Measurements from ENCODE around the gene CEP41.
"Not testable (repeated sequence)": the region's sequence is repeated elsewhere in the genome, so short reads cannot be mapped to it uniquely, and the experiment has no call there.

CEP41 gene

DNA sequence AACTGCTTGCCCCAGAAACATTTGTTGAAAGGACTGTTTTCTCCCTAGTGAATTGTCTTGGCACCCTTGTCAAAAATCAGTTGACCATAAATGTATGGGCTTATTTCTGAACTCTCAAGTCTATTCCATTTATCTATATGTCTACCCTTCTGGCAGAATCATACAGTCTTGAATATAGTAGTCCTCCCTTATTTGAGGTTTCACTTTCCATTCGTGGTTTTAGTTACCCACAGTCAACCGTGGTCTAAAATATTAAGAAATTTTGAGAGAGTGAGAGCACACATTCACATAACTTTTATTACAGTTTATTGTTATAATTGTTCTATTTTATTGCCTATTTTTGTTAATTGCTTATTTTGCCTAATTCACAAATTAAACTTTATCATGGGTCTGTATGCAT lies 17.4 kb upstream of the CEP41 start:
- peak in 1 of 2 donors; percentile 72 for DNase-seq

DNA sequence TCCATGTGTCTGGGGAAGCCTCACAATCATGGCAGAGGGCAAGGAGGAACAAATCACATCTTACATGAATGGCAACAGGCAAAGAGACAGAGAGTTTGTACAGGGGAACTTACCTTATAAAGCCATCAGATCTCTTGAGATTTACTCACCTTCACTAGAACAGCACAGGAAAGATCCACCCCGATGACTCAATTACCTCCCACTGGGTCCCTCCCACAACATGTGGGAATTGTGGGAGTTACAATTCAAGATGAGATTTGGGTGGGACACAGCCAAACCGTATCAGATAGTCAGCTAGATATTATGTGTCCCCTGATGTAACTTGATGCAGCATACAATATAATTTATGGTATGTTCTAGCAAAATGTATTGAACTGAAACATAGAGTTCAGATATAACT lies 14.1 kb upstream of the CEP41 start:
- DNase-seq = no peak

DNA sequence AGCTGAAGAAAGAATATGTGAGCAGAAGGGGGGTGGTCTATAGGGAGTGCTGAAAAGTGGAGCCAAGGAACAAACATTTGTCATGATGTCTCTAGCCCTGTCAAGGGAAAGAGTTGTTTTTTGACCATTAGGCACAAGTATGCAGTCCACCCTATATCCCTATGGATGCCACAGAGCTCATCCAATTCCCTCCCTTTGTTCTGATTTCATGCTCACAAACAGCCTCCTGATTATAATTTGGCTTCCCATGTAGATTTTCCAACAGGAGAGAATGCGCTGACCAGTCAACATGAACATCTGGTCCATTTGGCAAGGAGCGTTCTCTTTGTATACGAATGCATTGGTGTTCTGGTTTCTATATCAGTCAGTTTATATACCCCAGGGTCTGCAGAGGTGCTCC lies 12.1 kb upstream of the CEP41 start:
- DNase-seq = no peak

DNA sequence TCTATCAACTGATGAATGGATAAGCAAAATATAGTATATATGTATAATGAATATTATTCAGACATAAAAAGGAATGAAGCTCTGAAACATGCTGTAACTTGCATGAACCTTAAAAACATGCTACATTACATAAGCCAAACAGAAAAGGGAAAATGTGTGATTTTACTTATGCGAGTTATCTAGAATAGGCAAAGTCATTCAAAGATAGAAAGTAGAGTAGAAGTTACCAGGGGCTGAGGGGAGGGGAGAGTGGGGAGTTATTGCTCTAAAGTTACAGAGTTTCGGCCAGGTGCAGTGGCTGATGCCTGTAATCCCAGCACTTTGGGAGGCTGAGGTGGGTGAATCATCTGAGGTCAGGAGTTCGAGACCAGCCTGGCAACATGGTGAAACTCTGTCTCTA lies 10.5 kb upstream of the CEP41 start:
- DNase-seq = not testable (repeated sequence)

DNA sequence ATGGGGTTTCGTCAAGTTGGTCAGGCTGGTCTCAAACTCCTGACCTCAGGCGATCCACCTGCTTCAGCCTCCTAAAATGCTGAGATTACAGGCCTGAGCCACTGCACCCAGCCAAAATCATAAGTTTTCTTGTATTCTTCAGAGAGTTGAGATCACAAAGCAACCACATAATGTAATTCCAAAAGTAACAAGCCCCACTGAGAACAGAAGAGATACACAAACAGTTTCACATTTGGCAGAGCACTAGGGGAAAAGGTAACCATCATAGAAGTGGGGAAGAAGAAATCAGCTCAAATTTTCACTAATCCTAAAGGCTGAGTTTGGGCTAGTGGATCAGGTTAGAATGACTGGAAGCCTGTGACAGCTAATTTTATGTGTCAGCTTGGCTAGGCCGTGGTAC lies 5.4 kb upstream of the CEP41 start:
- DNase-seq = no peak

DNA sequence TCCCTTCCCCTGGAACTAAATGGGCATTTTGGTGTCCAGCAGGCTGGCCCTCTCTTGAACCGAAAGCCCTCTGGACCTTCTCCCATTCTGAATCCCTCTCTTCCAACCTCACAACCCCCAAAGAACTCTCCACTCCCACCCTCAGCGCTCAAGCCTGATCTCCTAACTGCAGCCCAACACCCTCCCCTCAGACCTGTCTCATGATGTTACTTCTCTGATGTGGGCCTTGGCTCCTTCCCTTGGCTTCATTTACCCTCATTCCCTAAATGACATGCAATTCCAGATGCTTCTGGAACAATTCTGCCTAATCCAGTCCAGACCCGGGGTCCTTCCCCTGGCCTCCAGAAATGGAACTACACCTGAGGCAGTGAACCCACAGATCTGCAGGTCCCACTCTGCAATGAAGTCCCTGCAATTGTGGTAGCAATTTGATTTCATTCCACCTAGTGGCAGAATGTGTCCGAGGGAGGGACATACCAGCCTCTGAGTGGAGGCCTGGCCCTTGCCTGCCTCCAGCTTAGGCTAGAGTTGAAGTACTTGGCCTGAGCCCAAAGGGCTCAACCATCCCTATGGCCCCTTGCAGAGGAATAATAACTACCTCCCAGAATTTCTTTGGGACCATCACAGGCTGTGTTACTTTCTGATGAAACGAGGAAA lies 4.1 kb upstream of the CEP41 start:
- no peak for DNase-seq

DNA sequence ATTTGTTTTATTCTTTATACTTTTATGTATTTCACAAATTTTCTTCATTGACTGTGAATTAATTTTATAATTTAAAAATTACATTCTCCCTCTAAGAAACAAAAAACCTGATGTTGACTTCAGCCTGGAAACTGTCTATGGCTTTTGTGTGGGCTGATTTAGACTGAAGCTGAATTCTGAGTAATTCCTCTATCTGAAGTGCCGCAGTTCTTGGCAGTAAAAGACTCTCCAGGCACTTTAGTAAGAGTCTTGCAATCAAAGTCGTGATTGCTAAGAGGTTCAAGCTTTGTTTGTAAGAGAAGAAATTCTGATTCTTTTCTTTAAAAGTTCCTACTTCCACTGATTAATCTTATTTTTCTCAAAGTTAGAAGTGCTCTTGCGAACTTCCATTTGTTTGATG lies 3.4 kb upstream of the CEP41 start:
- no peak for DNase-seq

DNA sequence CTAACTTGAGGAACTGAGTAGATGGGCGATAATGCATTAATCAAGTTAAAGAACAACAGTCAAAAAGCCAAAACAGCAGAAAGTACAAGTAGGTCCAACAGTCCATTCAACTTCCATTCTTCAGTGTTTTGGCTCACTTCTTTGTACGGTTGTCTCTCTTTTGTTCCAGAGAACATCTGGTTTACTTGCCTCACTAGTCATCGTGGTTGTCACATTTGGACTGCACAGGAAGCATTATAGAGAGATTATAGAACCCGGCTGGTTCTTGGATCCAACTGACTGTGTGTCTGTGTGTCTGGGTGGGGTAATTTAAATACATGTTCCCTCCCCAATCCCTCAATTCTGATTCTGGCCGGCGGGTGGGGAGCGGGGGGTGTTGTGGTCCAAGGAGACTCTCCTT lies 1.8 kb upstream of the CEP41 start:
- DNase-seq = no peak

DNA sequence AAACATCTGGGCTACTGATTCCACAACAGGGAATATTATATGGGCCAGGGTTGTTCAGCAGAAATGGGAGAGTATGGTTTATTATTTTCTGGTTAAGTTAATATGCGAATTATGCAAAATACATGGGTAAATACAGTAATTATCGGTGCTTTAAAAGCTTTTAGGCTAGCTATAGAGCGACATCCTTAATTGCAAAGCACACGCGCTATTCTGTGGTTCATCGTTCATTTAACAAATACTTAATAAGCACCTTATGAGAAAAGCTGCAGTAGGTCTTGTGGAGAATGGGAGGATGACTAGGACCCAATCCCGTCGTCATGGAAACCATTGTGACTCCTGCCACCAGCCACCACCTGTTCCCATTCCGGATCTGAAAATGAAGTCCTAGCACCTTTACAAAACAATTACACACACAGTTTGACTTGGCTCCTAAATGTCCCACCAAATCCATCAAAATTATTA lies 623 bp upstream of the CEP41 start:
- DNase-seq = no peak

DNA sequence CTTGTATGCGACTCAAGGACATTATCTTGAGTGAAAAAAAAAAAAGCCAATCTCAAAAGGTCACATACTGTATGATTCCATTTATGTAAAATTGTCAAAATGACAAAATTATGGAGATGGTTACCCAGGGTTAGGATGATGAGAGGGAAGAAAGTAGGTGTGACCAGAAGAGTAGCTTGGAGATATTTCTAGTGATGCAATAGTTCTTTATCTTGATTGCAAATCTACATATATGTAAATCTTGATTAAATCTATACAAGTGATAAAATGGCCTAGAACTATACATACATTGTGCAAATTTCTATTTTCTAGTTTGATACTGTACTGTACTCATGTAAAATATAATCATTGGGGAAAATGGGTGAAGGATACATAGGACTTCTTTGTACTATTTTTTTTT lies 4.6 kb downstream of the CEP41 start:
- no peak for DNase-seq

DNA sequence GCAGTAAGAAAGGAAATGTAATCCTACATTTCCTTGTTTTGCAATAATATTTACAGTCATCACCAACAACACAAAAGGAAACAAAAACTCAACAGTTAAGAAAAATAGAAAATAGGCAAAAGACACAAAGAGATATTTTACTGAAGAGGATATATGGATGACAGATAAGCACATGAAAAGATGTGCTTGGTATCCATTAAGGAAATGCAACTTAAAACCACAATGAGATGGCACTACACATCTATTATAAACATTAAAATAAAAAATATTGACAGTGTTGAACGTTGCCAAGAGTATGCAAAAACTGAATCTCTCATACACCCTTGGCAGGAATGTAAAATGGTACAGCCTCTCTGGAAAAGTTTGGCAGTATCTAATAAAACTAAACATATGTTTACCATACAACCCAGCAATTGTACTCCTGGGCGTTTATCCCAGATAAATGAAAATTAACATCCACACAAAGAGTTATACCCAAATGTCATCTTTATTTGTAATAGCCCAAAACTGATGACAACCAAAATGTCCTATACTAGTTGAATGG lies 5.4 kb downstream of the CEP41 start:
- no peak for DNase-seq

DNA sequence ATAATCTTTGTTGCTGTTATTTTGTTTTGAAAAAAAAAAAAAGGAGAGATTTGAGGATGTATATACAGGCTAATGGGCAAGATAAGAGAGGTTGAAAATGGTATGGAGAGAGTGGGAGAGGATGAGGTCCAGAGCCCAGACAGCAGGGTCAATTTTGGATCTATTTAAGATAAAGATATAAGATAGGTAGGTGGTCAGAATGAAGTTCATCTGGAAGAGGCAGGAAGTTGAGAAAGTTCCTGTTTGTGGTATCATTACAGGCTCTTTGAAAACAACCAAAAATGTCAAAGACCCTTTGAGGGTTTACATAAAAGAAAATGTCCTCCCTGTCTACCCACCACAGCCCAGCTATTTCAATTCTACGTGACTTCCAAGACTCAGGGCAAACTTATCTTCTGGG lies 7.5 kb downstream of the CEP41 start:
- peak in 1 of 2 donors; percentile 16 for DNase-seq

DNA sequence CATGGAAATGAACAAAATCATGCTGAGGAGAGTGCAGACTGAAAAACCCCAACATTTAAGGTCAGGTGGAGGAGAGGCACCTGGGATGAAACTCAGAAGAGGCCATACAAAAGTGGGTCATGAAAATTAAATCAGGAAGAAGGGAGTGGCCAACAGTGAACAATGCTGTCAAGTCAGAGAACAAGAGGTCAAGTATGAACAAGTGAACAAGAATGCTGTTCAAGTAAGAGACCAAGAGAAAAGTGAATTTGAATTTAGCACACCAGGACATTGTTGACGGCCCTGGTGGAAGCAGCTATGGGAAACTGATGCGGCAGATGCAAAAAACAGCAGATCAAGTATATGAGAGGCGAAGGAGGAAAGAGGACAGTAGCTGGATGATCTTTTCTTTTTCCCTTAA lies 7.9 kb downstream of the CEP41 start:
- DNase-seq = no peak

DNA sequence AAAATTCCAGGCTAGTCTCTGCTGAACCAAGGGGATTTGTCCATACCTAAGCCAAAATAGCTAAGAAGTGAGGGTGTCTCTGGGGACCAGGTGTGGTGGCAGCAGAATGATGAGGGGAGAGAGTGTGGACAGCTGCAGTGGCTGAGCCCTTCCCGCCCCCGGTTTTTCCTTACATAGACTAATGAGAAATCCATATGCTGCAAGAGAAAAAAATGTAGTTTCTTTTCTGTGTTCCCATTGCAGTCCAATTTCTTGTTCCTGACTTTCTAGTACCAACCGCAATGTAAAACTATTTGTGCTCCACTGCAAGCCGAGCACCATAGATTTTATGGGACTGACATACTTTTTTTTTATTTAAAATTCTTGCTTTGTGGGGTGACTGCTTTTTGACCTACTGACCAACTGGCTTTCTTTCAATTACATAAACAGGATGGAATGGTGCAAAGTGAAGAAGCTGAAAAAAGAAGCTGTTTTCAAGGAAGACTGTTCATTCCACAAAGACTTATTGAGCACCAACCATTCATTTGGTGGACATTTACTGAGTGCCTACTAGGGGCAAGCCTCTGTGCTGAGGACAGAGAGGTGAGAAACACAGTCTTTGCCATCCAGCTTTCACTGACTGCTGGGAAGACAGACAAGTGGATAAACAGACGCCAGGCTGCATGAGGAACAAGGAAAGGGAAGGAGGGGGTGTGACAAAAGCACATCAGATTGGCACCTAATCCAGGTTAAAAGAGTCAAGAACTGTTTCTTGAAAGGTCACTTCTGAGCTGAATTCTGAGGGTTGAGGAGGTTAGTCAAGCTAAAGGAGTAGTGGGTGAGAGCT lies 9.8 kb downstream of the CEP41 start:
- no peak for DNase-seq

DNA sequence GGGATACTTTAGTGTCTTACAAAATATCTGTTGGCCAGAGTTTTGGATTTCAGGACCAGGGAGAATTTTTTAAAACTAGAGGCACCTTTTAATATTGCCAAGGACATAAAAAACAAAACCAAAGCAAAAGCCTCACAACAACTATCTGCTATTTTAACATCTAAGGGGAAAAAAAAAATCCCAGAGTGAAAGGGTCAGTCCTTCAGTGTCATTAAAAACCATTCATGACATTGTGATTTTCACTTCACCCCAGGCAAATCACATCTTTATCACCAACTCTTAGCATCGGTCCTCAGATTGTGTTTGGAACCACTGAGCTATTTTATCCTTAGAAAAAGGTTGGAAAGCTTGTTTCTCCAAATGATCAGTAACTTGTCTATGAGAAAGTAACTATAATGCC lies 10.7 kb downstream of the CEP41 start:
- no peak for DNase-seq

DNA sequence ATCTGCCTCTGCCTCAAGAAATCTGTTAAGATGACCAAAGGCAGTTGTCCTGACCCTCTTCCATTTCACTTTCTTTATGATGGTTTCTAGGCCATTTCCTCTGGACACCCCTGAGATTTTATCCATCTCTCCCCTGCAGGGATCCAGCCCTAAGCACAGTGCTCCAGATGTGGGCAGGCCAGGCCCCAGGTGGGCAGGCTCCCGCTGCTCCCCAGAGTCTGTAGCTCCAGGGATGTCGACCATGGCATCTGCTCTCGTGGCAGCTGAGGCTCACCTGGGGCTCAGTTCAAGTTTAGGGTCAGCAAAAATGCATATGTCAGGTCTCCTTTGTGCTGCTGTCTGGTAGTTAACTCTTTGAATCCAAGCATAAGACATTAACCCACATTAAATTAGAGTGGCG lies 11.8 kb downstream of the CEP41 start:
- DNase-seq = no peak

DNA sequence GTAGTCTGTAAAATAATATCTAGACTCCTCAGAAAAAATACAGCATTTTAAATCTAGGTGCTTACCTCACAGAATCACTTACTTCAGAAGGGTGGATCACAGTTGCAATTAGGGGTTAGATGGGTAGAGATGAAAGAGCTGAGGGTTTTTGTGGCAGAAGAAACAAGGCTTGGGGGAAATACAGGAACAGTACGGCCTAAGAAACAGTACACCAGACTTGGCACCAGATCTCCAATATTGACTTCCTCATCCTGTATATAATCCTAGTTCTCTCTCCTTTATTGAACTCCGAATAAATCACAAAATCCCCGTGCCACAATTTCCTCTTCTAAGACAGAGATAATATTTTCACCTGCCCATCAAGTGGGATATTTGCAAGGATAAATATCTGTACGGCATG lies 14.3 kb downstream of the CEP41 start:
- no peak for DNase-seq

DNA sequence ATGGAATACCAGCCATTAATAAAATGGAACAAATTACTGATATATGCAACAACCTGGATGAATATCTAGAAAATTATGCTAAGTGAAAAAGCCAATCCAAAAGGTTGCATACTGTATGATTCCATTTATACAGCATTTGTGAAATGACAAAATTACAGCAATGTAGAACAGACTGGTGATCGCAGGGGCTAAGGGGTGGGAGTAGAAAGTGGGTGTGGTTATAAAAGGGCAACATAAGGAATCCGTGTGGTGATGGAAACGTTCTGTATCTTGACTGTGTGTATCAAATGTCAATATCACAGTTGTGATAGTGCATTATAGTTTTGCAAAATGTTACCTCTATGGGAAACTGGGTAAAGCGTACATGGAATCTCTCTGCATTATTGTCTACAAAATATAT lies 15.0 kb downstream of the CEP41 start:
- no peak for DNase-seq

DNA sequence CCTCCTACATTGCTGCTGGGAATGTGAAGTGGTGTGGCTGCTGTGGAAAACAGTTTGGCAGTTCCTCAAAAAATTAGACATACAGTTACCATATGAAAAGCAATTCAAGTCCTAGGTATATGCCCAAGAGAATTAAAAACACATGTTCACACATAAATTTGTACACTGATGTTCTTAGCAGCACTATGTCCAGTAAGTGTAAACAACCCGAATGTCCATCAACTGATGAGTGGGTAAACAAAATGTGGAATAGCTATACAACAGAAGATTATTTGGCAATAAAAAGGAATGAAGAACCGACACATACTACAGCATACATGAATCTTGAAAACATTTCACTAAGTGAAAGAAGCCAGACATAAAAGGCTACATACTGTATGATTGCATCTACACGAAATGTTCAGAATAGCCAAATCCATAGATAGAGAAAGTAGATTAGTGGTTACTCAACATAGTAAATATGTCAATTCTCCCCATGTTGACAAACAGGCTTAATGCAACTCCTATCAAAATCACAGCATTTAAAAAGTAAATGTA lies 17.2 kb downstream of the CEP41 start:
- no peak for DNase-seq

DNA sequence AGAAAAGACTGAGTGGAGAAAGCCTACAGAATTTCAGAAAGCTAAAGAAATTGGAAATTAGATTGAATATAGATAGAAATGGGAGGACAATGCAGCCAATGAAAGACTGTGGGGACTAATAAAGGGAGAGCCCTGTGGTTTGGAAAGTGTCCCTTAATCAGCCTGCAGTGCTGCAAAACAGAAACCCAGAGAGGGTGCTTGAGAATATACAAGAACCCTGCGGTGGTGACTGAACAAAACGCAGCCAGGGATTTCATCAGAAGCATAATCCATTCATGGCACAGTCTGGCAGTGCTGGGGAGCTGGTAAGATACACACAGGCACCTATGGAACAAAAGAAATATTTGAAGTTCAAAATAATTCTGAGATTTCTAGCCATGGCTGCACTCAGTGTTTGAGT lies 19.1 kb downstream of the CEP41 start:
- no peak for DNase-seq

DNA sequence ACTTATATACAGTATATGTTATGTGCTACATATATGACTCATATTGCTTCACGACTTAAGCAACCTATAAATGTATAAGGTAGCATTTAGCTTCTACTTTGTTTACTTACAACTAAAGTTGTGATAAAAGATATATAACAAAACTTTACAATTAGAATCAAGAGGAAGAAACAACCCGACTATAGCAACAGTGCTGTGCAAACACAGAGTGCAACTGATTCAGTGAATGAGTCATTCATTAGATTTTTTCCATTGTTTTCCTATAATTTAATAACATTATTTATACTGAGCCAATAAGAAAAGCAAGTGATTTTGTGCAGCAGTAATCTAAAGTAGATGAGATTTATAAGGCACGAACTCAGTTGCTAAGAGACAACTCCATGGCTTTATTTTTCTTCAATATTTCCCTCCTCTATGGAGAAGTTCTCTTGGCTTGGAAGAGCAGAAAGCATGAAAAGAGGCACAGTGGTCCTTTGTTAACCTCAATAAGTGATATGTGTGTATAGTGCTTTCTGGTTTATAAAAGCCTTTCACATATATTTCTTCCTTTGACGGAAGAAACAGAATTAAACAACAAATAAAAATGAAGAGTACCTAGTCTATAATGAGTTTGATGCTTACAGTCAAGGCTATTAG lies 19.8 kb downstream of the CEP41 start:
- no peak for DNase-seq

DNA sequence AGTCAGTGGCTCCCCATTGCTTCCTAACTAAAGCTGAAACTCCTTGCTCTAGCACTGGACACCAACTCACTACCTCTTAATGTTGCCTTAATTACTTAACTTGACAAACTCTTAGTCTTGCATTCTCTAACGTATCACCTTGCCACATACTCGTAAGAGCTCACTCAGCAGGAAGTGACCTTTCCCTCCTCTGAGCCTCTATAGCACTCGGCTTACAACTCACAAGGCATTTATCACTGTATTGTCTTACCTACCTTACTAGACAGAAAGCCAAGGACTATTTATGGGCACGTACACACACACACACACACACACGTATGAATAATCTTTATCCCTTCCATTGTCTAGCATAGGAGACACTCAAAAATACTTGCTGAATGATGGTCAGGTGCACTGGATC lies 21.2 kb downstream of the CEP41 start:
- DNase-seq = no peak

DNA sequence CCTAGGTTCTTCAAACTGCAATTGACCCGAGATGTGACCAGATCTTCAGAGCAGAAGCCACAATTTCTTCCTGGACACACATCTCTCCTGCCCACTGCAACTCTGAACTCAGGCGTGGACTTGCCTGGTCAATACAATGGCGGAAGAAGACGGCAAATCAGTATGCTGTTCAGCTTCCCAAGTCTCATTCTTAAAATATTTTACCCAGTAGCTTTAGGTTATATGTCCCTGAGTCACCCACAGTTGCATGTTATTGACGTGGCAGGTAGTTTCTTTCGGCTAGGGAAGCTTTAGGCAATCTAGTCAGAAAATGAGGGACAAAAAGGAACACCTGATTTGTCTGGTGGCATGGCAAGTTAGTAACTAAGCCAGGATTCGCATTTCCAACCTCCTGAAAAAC lies 22.5 kb downstream of the CEP41 start:
- no peak for DNase-seq

DNA sequence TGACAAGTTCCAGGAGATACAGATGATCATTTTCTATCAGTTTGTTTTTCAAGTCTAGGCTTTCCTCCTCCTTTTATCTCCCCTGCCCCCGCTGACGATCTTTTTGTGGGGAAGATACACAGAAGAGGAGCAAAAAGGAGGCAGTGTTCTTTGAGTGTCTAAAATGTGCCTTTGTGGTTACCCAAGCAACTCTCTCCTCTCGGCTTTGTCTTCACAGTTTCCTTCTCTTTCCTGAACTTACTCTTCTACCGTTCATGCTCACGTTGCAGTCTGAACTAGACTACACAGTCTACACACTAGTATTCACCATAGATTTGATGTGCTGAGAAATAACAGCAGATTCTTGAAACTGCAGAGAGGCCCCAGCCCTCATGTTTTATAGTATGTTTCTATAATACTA lies 23.6 kb downstream of the CEP41 start:
- DNase-seq = no peak

Measured in bone marrow (tissue), 2 donors.